ENCODE results near the gene PARS2.

PARS2 gene

DNA sequence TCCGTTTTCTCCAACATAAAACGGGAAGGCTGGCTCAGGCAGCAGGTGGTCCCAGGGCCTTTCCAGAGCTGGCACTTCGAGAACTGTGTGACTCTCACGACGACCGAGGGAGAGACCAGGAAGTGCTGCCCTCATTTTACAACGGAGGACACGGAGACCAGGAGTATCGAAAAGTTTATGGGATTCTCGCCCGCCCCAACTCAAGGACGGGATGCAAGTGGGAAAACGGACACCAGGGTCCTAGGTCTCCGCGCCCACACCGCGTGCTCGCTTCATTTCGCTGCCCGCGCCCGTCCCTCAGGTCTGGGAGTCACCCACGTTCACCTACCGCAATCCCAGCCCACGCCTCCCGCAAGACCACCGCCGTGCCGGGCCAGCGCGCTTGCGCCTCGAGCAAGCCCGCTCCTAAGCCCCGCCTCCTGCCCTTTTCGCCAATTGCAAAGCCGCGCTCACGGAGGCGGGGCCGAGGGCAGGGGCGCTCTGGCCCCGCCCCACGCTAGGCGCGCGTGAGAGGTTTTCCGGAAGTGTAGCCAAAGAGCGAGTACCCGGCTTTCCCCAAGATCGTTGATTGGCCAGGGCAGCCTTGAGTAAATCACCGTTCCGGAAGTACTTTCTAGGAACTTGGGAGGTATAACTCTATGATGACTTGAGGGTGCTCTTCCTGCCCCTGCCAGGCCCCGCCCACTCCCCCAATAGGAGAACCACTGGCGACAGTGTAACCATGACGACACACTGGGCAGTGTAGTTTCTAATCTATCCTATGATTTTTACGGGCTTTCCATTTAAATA is at the start of gene PARS2:
TSS of gene PARS2 (minus strand) at position 391 of the 789 bp plus-strand sequence. CDS start 5,362 bp downstream, outside the sequence.
- DNase-seq: peak; percentile 97

DNA sequence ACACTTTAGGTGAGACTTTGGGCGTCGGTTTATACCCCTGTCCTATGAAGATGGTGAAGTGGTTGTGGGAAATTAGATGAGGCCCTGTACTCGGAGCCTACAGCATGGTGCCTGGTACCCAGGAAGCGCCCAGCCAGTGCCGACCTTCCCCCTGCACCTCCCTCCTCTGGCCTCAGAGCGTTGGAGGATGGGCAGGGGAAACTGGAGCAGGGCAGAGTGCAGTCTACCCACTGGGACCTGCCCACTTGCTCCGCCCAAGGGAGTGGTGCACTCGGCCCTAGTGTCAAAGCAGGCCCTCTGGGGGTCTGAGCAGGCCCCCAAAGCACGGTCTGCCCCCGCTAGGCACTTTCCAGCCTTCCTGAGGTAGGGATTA is 49.8 kb upstream of the PARS2 start:
- no peak for DNase-seq

DNA sequence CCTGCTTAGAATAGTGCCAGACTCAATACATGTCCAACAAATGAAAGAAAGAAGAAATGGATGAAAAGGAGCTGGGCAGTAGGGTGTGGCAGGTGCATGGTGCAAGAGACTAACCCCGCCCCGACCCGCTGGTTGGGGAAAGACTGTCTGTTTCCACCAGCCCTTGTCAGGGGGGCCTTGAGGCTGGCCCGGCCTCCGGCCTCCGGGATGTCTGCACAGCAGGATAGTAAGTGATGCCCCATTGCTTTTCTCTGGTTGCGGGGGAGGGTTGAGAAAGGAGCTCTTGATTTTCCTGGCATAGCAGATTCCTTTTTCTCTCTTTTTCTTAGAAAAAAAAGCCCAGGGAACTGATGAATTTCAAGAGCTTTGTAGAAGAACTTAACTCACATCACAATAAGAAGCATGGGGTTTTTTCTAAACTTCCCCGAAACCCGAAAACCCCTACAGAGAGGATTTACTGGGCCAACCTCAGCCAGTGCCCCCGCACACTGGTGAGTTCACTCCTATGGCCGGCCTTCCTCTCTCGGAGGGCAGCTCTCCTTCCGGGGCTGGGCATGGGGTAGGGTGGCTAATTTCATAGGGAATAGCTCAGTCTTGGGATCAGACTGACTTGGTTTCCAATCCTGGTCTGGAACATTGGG is 49.3 kb upstream of the PARS2 start:
- DNase-seq: no peak

DNA sequence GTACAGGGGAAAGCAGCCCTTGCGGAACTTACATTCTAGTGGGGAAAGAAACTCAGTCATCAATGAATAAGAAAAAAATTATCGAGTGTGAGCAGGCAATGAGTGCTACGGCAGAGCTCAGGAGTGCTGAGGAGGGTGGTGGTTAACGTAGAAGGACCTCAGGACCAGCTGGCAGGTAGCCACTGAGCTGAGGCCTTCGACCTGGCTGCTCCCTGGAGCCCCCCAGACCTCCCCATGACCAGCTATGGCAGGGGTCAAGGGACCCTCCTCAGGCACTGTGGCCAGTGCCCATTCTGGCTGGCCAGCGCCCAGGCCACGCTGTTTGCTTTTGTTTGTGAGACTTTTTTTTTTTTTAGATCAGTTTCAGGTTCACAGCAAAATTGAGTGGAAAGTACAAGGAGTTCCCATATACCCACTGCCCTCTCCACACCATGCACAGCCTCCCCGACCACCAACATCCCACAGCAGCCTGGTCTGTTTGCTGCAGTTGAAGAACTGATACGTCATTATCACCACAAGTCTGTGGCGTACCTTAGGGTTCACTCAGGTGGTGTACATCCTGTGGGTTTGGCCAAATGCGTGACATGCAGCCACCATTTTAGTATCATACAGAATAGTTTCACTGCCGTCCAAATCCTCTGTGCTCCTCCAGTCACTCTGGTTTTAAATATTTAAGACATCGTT is 48.6 kb upstream of the PARS2 start:
- no peak for DNase-seq

DNA sequence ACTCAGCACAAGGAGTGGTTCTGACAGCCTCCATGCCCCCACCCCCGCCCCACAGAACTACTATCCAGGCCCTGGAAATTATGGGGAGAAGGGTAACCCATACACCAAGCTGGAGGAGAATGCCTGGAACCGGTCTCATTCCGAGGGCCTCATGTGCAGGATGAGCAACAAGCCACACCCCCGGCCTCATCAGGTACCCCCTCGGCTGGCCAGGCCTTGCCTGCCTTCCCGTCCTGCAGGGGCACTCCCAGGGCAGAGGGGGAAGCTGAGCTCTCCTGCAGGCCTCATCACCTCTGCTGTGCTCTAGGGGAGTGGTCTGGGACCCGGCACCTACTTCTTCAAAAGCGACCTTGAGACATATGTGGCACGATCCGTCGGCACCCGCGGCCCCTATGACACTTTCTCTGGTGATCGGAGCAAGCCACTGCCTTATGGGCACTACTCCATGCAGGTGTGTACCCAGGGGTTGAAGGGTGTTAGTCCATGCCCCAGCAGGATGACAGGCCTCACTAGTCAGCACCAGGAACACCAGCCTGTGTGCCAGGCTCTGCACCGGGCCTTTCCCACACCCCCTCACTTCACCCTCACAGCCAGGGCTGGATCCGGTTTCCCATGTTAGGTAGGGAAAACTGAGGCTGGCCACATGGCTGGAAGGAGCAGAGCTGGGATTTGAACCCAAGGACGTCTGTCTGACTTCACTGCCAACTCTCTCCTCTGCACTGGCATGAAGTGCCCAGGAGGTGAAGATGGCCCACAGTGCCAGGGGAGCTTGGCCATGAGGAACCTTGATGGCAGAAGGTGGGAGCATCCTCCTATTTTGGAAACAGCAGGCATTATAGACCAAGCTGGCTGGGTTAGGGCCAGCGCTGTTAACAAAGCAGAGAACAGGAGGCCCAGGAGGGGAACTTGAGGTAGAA is 47.7 kb upstream of the PARS2 start:
- DNase-seq: no peak

DNA sequence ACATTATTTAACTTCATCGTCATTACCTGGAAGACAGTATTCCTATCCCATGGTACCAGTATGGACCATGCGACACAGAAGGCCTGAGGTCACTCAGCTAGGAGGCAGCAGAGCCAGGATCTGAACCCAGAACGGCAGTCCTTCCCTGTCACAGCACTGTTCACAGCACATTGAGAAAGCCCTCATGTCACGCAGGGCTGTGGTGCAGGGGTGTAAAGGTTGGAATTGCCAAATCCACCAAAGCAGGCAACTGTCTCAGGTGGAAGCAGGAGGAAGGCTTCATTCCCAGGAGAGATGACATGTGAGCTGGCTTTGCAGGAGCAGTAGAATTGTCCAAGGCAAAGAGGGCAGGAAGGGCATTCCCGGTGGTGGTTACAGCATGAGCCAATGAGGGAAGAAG is 46.7 kb upstream of the PARS2 start:
- DNase-seq: no peak

DNA sequence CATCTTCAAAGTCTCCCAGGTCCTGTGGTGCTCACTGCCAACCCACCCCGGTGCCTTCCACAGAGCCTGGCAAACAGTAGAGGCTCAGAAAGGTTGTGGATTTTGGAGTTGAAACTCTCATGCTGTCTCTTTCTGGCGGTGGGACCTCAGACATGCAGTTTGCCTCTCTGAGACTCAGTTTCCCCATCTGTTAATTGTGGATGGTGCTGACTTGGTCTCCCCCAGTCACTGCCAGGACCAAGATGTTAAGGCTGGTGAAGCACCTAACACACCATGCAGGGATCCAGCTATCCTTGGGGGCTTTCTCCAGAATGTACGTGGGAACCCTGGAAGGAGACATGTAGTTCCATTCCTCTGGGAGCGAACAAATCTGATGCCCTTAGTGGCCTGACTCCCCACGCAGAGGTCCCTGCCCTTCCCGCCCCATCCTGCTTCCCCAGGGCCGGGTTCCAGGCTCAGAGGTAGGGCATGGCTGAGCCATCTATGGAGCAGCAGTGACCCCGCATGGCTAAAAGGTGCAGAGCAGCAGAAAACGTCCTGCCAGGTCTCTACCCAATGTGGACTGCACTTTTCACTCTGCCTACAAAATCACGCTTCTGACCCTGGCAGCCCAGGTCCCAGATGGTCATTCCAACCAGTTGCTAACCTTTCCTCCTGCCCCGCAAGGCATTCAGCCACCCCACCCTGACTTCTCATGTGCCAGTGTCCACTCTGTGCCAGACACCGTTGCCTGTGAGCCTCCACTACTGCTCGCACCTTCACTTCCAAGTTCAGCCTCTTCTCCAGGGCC is 46.0 kb upstream of the PARS2 start:
- DNase-seq: peak; percentile 34

DNA sequence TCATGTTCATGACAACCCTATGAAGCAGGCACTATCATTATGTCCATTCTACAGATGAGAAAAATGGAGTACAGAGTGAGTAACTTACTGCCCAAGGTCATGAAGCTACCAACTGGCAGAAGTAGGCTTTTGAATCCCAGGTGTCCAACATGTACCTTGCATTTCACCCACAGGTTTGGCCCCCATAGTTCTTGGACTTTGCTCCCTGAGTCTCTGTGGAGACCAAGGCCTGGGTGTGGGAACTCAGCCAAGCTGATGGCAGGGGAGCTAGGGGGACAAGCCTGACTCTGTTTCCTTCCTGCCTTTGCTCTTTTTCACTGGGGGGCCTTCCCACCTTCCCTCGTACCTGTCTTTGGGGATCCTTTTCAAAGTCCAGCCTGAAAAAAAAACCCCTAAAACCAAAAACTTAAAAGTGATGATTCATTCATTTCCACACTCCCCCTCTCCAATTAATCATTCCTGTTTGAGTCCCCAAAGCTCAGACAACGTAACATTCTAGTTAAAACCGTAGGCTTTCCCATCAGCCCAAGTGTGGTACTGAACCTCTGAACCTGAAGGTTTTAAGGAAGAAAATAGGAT is 45.3 kb upstream of the PARS2 start:
- no peak for DNase-seq

DNA sequence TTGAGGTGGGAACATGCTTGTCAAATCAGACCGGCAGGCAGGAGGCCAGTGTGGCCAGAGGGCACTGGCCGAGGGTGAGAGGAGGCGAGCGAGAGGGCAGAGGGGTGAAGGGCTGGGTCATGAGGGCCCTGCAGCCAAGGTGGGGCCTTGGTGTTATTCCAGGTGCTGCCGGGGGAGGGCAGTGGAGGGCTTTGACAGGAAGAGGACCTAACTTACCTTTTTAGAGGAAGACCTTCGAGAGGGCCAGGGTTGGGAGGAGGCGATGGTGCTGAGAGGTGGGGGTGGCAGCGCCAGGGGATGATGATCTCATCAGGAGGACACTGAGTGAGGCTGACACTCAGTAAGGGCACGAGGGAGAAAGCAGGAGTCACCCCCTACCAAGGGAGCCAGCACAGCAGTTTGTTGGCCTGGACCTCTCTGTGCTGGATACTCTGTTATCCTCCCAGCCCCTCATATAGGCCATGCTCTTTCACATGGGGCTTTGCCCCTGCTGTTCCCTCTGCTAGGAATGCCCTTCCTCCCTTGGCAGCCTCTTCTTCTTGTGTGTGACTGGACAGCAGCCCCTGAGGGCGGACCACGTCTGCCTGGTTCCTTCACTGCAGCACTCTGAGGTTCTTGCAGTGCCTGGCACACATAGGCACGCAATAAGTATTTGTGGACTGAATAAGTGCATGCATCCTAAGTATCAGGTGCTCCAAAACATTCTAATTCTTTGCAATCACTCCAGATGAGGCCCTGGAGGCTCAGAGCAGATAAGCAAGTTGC is 44.3 kb upstream of the PARS2 start:
- DNase-seq: peak; percentile 36

DNA sequence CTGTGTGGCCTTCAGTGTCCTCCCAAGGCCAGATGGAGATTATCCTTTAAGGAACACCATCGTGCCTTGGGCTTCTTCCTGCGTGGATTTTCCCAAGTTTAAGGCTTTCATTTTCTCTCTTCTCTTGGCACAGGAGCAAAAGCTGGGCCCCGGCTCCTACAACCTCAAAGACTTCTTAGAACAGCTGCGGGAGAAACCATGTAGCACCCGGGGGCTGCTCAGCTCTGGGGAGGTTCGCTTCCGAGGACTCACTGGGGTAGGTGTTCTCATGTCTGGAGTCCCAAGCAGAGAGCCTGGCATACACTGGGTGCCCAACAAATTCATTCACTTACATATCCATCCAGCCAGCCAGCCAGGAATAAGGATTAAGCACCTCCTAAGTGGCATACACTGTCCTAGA is 43.4 kb upstream of the PARS2 start:
- DNase-seq: no peak

DNA sequence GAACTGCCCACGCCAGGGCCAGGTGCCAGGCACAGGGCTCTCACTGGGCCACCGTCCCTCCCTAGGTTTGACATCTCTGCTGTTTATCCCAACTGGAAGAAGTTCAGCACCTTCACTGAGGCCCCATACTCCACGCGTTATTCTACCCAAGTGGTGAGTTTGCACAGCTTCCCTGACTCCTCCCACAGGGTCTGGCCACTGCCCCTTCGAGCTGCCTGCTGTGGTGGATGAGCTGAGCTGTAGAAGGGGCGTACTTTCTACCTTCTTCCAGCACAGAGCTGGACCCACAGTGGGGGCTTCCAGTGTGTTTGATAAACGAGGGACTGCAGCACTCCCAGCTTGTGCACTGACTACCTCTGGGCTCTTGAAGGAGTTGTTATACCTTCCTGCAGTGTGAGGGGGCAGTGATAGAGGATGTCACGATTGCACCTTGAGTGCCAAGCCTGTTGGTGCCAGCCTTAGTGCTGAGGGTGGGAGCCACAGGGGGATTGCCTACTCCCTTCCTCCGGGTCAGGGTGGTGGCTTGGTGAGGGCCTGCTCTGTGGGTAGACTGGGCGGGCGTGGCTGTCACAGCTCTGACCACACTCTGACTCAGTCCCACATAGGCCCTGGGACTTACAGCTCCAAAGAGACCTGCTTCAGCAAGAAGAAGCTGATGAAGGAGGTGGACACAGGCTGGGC is 42.7 kb upstream of the PARS2 start:
- no peak for DNase-seq

DNA sequence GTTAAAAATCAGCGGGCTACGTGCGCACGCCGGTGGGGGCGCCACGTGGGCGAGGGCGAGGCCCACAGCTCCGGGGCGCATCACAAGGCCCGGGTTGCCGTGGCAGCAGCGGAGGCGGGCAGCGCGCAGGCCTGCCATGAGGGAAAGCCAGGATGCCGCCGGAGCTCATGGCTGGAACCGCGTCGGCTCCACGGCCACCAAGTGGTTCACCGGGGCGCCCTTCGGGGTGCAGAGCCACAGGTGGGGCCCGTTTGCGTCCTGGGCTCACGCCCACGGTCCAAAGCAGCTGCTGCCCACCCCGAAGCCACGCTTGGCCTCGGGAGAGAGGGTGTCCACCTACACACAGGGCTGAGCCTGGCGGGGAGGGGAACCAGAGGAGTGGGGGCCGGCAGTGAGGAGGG is 41.7 kb upstream of the PARS2 start:
- no peak for DNase-seq

DNA sequence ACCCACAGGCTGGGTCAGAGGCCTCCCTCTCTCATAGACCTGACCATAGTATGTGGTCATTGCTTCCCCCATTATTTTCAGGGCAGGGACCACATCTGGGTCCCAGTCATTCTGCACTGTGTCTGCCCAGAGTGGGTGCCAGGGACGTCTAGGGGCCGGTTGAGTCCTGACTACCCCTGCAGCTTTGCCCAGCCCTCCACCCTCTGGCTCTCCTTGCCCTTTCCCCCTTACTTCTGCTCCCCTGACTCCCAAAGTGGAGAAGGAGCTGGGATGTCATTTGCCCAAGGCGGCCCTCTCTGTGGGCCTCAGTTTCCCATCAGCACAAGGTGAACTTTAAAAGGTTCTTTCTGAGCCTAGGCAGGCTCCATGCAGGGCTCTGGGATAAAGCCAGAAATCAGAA is 41.1 kb upstream of the PARS2 start:
- DNase-seq: no peak

DNA sequence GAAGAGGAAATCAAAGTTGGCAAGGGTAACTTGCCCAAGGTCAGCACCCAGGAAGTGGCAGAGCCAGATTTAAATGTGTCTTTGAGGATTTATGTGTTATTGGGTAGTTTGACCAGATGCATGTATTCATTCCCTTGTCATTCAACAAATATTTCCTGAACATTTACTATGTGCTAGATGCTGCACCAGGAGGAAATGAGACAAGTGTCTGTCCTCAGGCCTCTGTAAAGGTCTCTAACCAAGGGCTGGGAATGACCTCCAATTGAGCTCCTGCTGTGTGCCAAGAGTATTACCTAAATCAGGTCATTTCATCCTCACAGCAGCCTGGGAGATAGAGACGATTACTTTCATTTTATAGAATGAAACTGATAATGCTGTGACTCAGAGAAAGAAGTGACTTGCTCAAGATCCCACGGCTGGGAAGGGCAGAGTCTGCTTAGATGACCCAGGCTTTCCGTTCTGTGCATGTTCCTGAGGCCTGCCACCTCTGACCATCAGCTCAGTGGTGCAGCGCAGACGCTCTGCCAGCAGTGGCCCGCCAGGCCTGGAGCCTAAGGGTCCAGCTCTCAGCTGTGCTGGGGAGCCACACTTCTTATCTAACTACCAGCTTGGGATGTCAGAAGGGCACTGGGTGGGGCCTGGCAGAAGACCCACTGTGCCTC is 40.3 kb upstream of the PARS2 start:
- peak; percentile 23 for DNase-seq

DNA sequence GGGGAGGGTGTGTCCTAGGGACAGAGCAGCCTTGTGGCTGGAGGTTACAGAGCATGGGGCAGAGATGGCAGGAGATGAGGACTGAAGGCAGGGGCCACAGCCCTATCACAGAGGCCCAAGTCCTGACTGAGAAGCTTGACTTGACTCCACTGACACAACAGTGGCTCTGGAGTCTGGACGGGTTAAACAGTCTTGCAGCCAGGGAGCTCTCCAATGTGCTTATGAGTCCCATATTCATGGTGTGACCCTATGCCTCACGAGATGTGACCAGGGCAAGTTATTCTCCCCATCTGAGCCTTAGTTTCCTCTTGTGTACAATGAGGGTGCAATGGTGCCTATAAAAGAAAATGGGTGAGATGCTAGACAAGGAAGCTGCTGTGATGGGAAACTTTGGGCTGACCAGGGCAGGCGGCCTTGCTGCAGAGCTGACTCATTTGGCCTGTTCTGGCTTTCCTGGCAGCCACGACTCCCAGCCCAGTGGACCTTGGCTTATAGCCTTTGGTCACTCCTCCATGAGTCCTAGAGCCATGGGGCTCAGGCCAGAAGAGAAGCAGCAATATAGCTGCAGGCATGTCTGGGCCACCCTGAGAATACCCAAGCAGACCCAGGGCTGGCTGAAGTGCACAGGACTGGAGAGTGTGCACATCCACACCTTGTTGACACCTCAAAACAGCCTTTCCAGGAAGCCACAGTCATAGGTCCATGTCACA is 39.6 kb upstream of the PARS2 start:
- DNase-seq: peak; percentile 51

DNA sequence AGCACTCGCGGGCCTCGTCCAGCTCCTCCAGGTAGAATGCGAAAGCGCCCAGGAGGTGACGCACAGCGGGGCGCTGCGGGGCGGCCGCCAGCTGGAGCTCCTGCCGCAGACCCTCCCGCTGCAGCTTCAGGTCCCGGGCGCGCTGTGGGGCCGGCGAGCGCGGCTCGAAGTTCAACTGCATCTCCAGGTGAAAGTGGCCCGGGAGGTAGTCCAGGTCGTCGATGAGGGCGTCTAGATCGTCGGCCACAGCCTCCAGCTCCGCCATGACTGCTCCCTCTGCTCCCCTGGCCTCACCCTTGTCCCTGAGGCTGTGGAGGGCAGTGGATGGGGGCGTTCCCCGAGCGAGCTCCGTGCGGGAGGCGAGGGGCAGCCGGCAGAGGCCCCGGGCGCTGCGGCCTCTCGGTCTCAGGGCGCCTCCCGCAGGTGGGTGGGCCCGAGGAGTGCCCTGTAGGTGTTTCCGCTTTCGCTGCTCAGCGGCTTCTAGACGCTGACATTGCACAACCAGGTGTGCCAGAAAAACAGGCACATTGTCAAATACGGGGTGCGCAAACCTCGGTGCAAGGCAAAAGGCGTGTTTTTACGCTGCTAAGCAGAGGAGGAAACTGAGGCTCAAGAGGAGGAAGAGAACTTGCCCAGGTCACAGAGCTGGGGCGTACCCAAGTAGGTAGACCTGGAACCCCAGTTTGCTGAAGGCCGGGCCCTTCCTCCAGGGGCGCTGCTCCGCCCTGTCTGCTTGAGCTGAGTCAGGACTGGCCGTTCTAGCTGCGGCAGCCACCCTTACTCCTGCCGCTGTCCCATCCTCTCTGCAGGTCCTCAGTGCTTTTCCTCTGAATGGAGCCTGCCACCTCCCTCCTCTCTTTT is 36.8 kb upstream of the PARS2 start, which contains the start of gene TTC22:
TSS of gene TTC22 (minus strand) at position 425 of the 861 bp plus-strand sequence. CDS start at position 265, 160 bp downstream.
- DNase-seq: peak; percentile 23

DNA sequence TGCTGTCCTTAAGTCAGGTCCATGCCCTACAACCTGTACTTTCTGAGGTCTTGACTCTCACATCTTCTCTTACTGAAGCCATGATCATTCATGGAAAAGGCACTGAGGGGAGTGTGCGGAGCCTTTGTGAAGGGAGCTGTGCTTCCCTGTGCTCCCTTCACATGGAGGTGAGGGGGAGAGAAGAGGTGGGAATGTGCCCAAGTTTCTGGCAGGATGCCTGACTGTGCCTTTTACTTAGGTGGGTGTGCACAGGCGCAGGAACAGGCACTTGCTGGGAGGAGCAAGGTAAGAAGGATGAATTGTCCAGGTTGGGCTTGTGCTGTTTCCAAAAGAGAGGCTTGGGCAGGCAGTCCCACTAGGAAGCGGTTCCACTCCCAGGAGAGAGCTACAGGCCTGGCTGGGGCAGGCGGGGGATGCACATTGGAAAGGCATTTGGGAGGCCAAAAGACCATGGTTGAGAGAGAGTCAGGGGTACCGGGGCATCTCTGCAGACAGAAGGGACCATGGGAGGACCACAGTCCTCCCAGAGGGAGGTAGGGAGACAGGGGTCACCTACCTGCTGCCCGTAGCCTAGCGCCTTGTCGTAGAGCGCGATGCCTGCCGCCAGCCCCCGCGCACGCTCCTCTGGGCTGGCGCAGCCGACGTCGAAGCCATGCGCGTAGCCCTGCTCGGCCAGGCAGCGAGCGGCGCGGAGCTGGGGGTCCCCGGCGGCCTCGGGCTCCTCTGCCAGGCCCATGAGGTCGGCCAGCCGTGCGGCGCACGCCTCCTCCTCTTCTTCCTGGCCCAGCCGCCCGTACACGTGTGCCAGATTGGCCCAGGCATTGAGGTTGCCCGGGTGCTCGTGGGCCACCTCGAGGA is 35.9 kb upstream of the PARS2 start:
- DNase-seq: no peak
